DND-41 (cell line): ENCODE data around the gene GIPC1.

Experiments
- ATAC-seq: fragments of 200-7000 bp; cut with Tn5 transposase; 3 replicates; pipeline ENCODE4 v1.9.1; 2021; ENCODE audit warnings: low read depth; ENCODE audit not compliant: insufficient read depth
- DNase-seq: peaks from one replicate; pipeline ENCODE4 v3.0.0-alpha.2; 2020
- H2AFZ ChIP-seq: 2 replicates; pipeline ENCODE4 v1.6.0; 2012; ENCODE audit warnings: low read depth, low read length
- H3K27ac ChIP-seq: 2 replicates; pipeline ENCODE4 v1.5.1; 2012; ENCODE audit warnings: low read length, inconsistent platforms
- H3K27me3 ChIP-seq: fragments of 200-600 bp; sonication (generic); 2 replicates; pipeline ENCODE4 v1.6.0; 2012; ENCODE audit warnings: low read length, mild to moderate bottlenecking, inconsistent platforms; ENCODE audit not compliant: insufficient read depth, poor library complexity
- H3K36me3 ChIP-seq: 2 replicates; pipeline ENCODE4 v1.5.1; 2012; ENCODE audit warnings: low read length, inconsistent platforms; ENCODE audit not compliant: insufficient read depth
- H3K4me1 ChIP-seq: 2 replicates; pipeline ENCODE4 v1.5.1; 2012; ENCODE audit warnings: mild to moderate bottlenecking, low read length; ENCODE audit not compliant: insufficient read depth
- H3K4me2 ChIP-seq: 2 replicates; pipeline ENCODE4 v1.6.0; 2012; ENCODE audit warnings: mild to moderate bottlenecking, moderate library complexity, low read length, inconsistent platforms; ENCODE audit not compliant: insufficient read depth
- H3K4me3 ChIP-seq, 2 experiments: fragments of 200-600 bp in 1 of 2; shearing (Covaris generic) in 1 of 2; 2 replicates each; pipeline ENCODE4 v1.5.1; 2012 to 2016; ENCODE audit warnings: inconsistent platforms in 2 of 2, low read length in 2 of 2, mild to moderate bottlenecking in 2 of 2, low read depth in 1 of 2, moderate library complexity in 1 of 2
- H3K79me2 ChIP-seq: 2 replicates; pipeline ENCODE4 v1.6.0; 2012; ENCODE audit warnings: low read length, inconsistent platforms; ENCODE audit not compliant: insufficient read depth
- H3K9ac ChIP-seq: 2 replicates; pipeline ENCODE4 v1.6.0; 2012; ENCODE audit warnings: low read depth, mild to moderate bottlenecking, inconsistent platforms, low read length, moderate library complexity
- H3K9me3 ChIP-seq: 2 replicates; pipeline ENCODE4 v1.5.1; 2012; ENCODE audit warnings: low read length, moderate library complexity, mild to moderate bottlenecking, inconsistent platforms; ENCODE audit not compliant: insufficient read depth, severe bottlenecking
- H4K20me1 ChIP-seq: 2 replicates; pipeline ENCODE4 v1.6.0; 2012; ENCODE audit warnings: low read length; ENCODE audit not compliant: insufficient read depth
- EZH2 ChIP-seq: IDR thresholded peaks from 3 replicates; pipeline ENCODE4 v1.6.1; 2012; ENCODE audit warnings: borderline replicate concordance, low read depth, mild to moderate bottlenecking, moderate library complexity, low read length, inconsistent platforms; ENCODE audit not compliant: severe bottlenecking
- TF ChIP-seq, protein P1 (sequence below): IDR thresholded peaks from 2 replicates; pipeline ENCODE4 v1.5.1; 2012; ENCODE audit warnings: borderline replicate concordance, low read length, moderate library complexity, mild to moderate bottlenecking; ENCODE audit not compliant: poor library complexity, severe bottlenecking; ENCODE audit errors: extremely low read depth

The GIPC1 gene

DNA sequence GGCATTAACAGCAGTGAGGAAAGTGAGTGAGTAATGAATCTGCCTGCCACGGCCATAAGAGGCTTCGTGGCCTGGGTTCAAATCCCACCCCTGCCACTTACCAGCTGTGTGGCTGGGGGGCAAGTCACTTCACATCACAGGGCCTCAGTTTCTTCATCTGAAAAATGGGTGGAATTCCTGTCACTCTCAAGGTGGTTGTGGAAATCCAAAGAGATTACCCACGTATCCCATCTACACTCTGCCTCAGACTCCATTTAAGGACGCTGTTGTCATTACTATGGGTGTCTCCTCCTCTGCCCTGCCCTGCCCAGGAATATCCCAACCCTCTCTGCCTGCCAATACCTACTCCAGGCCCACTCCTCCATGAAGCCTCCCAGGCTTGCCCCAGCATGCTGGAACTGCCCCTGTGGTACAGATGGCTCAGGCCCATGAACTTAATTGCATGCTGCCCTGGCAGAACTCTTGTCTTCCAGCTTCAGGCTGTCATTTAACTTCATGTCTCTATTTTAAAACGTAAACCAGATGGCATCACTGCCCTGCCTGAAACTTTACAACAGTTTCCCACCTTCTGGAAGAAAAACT lies 3.1 kb downstream of the GIPC1 start:
- no peak overlapping the region for H3K27ac ChIP-seq
- H4K20me1 ChIP-seq: peaks cover 7% of the 10 kb centered on the region; the same call in 1 of the 2 replicates
- no peaks in the 10 kb centered on the region for H3K9me3 ChIP-seq
- ATAC-seq (no peak), DNase-seq (no peak)
- H3K9ac ChIP-seq: no peak overlapping the region
- H3K4me3 ChIP-seq: no peak overlapping the region
- TF ChIP-seq, protein P1, sequence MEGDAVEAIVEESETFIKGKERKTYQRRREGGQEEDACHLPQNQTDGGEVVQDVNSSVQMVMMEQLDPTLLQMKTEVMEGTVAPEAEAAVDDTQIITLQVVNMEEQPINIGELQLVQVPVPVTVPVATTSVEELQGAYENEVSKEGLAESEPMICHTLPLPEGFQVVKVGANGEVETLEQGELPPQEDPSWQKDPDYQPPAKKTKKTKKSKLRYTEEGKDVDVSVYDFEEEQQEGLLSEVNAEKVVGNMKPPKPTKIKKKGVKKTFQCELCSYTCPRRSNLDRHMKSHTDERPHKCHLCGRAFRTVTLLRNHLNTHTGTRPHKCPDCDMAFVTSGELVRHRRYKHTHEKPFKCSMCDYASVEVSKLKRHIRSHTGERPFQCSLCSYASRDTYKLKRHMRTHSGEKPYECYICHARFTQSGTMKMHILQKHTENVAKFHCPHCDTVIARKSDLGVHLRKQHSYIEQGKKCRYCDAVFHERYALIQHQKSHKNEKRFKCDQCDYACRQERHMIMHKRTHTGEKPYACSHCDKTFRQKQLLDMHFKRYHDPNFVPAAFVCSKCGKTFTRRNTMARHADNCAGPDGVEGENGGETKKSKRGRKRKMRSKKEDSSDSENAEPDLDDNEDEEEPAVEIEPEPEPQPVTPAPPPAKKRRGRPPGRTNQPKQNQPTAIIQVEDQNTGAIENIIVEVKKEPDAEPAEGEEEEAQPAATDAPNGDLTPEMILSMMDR: no peak
- no peak for TF ChIP-seq EZH2
- peaks cover 14% of the 10 kb centered on the region for H3K79me2 ChIP-seq
- no peak overlapping the region for H3K4me2 ChIP-seq
- H3K4me1 ChIP-seq: peaks cover 28% of the 10 kb centered on the region
- H2AFZ ChIP-seq: no peak overlapping the region
- peaks cover 22% of the 10 kb centered on the region for H3K36me3 ChIP-seq
- H3K27me3 ChIP-seq: no peaks in the 10 kb centered on the region

DNA sequence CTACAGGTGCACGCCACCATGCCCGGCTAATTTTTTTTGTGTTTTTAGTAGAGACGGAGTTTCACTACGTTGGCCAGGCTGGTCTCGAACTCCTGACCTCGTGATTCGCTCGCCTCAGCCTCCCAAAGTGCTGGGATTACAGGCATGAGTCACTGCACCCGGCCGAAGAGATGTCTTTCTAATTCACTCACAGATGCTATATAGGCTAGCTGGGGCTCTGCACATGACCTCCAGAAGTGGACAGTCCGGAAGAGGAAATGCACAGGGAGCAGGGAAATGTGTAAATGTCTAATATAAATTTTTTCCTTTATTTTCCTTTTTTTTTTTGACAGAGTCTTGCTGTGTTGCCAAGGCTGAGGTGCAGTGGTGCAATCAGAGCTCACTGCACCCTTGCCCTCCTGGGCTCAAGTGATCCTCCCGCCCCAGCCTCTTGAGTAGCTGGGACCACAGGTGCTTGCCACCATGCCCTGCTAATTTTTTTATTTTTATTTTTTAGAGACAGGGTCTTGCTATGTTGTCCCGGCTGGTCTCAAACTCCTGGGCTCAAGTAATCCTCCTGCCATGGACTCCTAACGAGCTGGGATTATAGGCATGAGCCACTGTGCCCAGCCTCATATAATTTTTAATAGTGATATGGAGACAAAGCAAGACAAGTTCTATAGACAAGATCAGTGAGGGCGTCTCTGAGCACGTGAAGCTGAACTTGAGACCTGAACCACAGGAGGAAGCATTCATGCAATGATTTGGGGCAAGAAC lies 8.4 kb downstream of the GIPC1 start:
- Histone ChIP-seq H3K4me1 (no peaks in the 10 kb centered on the region), H2AFZ (no peak overlapping the region), H3K27me3 (no peaks in the 10 kb centered on the region), H3K27ac (no peak overlapping the region), H3K4me2 (no peak overlapping the region), H3K9me3 (no peaks in the 10 kb centered on the region), H4K20me1 (peaks cover 2% of the 10 kb centered on the region; the same call in 1 of the 2 replicates), H3K9ac (no peak overlapping the region), H3K79me2 (0 out of 2 replicates have a peak, but pooled peaks cover under 1% of the 10 kb centered on the region), H3K36me3 (peaks cover 24% of the 10 kb centered on the region), H3K4me3 (no peak overlapping the region)
- ATAC-seq: no peak
- no peak for TF ChIP-seq EZH2
- no peak for DNase-seq

DNA sequence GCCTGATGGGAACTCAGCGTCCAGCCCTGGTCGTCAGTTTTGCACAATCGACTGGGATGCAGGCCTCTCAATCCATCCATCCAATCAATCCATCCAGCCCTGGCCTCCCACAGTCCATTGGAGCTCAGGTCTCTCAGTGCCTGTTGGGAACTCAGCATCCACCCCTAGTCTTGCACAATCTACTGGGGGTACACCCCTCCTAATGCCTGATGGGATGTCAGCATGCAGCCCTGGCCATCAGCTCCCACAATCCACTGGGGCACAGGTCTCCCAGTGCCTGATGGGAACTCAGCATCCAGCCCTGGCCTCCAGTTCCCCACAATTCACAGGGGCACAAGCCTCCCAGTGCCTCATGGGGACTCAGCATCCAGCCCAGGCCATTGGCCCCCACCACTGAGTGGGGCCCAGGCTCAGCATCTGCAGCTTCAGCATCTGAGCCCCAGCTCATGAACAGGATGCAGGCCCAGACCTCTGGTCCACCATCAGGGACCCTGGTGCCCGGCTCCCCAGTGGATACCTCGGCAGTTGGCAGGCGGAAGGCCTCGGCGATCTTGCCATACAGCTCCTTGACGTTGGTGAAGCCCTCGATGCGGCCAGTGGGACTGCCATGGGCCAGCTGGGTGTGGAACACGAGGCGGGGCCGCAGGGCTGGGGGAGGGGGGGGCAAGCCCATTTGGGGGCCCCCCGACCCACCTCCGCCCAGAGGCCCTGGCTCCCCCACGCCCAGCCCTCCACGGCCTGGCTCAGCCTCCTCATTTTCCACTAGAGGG lies 13.6 kb downstream of the GIPC1 start:
- H3K4me2 ChIP-seq: no peak overlapping the region
- H3K36me3 ChIP-seq: peaks cover 42% of the 10 kb centered on the region
- no peak for TF ChIP-seq EZH2
- TF ChIP-seq, protein P1: no peak
- H3K9me3 ChIP-seq: no peaks in the 10 kb centered on the region
- no peak overlapping the region for H3K27ac ChIP-seq
- H4K20me1 ChIP-seq: peaks cover 8% of the 10 kb centered on the region; the same call in 1 of the 2 replicates
- no peaks in the 10 kb centered on the region for H3K27me3 ChIP-seq
- no peak overlapping the region for H3K4me3 ChIP-seq
- no peaks in the 10 kb centered on the region for H3K79me2 ChIP-seq
- no peak overlapping the region for H2AFZ ChIP-seq
- H3K4me1 ChIP-seq: no peaks in the 10 kb centered on the region
- DNase-seq (no peak), ATAC-seq (no peak)
- H3K9ac ChIP-seq: no peak overlapping the region
